GM21528 (cell line): ENCODE results near the gene CDC6.

ENCODE experiments used
- ATAC-seq: cut with Tn5 transposase; IDR thresholded peaks from one replicate; pipeline ENCODE4 v1.9.1; 2021; ENCODE audit warnings: mild to moderate bottlenecking, moderate library complexity; ENCODE audit not compliant: unreplicated experiment, low FRiP score

Gene CDC6, protein sequence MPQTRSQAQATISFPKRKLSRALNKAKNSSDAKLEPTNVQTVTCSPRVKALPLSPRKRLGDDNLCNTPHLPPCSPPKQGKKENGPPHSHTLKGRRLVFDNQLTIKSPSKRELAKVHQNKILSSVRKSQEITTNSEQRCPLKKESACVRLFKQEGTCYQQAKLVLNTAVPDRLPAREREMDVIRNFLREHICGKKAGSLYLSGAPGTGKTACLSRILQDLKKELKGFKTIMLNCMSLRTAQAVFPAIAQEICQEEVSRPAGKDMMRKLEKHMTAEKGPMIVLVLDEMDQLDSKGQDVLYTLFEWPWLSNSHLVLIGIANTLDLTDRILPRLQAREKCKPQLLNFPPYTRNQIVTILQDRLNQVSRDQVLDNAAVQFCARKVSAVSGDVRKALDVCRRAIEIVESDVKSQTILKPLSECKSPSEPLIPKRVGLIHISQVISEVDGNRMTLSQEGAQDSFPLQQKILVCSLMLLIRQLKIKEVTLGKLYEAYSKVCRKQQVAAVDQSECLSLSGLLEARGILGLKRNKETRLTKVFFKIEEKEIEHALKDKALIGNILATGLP

GRCh38 chr17:40287494-40288369 is at the start of gene CDC6:
CDC6 (plus strand) TSS chr17:40287879; CDS start chr17:40289421, 1,542 bp downstream.
- peak; percentile 89 for ATAC-seq

DNA sequence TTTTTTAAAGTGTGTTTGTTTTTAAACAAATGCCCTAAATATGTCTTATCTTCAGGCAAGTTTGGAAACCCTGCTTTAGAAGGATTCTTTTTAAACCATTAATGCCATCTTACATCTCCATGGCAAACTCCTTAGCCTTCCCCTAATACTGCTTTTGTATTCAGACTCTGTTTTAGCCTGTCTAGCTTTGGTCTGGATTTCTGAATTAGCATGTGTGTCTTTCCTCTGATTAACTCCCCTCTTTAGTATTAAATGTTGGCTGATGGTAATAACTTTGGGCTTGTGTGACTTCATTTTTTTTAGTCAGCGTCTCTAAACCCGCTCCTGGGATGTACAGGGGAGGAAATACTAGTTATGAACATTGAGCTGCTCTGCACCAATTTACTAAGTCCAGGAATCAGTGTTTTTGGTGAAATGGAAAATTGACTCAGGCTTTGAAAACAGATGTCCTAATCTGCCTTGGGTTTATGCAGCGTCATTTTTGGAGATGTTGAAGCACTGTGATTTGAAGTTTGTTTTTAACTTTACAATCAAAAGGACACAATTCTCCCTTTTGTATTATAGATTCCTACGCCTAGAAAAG is 46.3 kb upstream of the CDC6 start:
- no peak for ATAC-seq

DNA sequence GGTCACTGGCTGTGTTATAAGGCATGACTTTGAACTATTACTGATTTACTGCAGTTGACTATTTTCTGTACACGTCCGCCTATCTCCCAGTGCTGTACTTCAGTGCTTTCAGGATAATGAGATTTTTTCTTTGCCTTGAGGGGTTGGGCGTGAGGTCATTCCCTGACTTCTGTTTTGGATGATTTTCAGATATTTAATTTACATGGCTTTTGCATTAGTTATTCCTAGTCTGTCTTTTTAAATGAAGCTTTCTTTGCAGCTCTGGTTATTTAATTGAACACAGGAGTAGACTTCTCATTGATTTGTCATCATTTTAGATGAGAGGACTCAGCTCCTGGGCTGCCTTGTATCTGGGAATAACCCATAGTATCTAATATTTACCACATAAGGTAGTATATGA is 44.9 kb upstream of the CDC6 start:
- ATAC-seq: no peak

- ATAC-seq: no peak
Measured at GRCh38 chr17:40243761-40244160, 43.9 kb upstream of the CDC6 start.

- no peak for ATAC-seq
Measured at GRCh38 chr17:40244255-40244654, 43.4 kb upstream of the CDC6 start.

DNA sequence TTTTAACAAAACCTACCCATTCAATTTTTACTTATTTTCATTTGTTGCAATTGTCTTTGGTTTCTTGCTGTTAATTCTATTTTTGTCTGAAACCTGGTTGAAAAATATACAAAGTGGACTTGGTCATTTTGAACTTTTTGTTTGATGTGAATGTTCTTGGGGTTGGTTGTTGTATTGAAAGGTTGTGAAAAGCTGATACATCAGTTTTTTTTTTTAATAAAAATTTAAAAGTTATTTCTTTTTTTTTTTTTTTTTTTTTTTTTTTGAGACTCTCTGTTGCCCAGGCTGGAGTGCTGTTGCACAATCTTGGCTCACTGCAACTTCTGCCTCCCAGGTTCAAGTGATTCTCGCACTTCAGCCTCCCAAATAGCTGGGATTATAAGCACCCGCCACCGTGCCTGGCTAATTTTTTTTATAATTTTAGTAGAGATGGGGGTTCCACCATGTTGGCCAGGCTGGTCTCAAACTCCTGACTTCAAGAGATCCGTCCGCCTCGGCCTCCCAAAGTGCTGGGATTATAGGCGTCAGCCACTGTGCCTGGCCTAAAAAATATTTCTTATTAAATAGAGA is 39.7 kb upstream of the CDC6 start:
- no peak for ATAC-seq

GRCh38 chr17:40248507-40248906 is 39.2 kb upstream of the CDC6 start:
- no peak for ATAC-seq

DNA sequence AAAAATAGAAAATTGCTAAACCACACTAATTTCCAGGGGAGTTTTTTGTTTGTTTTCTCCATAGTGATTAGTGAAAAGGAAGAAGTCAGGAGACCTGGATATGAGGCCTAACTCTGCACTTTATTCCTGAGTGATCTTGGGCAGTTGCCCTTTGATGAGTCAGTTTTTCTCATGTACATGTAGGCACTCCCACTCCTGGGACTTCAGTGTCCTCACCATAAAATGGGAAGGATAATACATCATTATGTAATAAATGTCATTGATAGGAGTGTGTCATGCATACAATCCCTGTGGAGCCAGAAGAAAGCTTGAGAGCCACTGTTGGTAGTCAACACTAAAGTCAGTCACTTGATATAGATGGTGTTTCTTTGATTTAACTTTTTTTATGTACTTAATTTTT is 36.1 kb upstream of the CDC6 start:
- ATAC-seq: no peak

DNA sequence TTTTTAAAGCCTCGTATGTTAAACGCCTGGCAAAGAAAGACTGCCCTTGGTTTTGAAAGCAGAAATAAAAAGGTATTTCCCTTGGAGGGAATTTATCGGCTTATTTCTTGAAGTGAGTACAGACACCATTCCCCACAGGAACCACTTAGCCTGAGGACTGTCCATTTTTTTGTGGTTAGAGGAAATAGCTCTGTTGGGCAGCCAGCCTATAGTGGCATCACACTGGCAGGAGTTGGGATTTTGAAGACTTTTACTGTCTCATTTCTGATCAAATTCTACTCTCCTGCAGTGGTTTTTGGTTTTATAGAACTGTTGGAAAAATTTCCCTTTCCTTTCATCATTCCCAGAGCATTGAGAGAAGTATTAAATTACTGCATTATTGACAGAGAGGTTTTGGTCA is 34.1 kb upstream of the CDC6 start:
- ATAC-seq: no peak

DNA sequence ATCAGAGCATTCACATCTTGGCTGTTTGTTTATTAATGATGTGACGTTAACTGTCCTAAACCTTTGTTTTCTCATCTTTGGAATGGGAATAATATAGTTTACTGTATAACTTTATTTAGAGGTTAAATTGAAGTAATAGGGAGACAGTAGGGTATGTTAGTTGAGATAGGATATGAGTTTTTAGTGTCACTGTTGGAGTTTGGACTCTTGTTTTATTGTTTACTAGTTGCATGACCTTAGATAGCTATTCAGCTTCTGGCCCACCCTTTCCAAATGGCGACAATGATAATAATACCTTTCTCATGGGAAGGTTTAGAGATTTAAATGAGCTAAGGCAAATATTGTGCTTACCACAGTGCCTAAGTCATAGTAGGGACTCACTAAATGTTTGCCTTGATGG is 28.2 kb upstream of the CDC6 start:
- no peak for ATAC-seq

DNA sequence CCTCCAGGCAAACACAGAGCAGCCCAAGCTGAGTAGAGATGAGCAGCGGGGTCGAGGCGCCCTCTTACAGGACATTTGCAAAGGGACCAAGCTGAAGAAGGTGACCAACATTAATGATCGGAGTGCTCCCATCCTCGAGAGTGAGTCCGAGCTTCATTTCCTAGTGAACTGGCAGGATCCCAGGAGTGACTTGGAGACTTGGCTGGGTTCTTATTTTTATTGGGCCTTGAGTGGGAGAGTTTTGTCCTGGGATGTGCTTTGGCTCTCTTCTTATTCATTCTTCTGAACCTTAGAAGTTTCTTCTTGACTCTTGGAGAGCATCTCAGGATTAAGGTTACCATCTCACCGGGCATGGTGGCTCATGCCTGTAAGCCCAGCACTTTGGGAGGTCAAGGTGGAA is 27.2 kb upstream of the CDC6 start:
- ATAC-seq: no peak

GRCh38 chr17:40264458-40265185 is 23.1 kb upstream of the CDC6 start:
- no peak for ATAC-seq

GRCh38 chr17:40265337-40265736 is 22.3 kb upstream of the CDC6 start:
- no peak for ATAC-seq

GRCh38 chr17:40266882-40267281 is 20.8 kb upstream of the CDC6 start:
- ATAC-seq: no peak

GRCh38 chr17:40268141-40268712 is 19.5 kb upstream of the CDC6 start:
- no peak for ATAC-seq

- no peak for ATAC-seq
Measured at GRCh38 chr17:40278414-40278813, 9.3 kb upstream of the CDC6 start.

DNA sequence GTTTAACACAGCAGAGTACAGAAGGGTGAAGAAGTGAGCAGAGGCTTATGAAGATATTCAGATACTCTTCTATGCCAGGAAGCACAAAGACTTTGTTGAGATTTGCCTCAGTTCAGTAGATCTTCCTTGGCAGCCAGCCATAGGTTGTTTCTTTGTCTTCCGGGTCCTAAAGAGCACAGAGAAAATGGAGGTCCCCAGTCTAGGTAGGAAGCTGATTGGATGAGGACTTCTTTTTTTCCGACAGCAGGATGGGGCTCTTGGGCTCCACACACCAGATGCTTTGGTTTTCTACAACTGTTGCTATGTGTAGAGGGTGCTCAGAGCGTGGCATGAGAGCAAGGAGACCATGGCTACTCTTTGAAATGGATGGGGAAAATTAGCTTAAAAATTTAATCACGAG is 8.3 kb upstream of the CDC6 start:
- no peak for ATAC-seq

DNA sequence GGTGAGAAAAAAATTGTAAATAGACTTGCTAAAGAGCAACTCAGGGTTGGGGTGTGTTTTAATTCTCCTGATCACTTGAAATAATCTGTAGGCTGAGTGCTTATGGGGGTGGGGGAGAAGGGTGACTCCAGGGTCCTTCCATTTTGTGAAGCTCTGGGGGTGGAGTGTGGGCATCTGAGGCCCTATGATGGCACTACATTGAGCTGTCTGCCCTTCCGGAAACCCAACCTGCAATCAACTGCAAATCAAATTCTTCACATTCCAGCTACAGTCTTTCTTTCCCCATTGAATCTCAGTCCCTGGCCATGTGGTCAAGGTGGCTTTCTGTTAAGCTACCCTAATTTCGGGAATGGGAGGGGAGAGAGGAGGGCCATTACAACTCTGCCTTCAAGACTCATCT is 6.0 kb upstream of the CDC6 start:
- no peak for ATAC-seq

- ATAC-seq: no peak
Measured at GRCh38 chr17:40283662-40284061, 4.0 kb upstream of the CDC6 start.
